ENCODE data around the gene ACAA2. TPM values are rescaled to one million over a fixed set of nuclear protein-coding genes. Genes with fewer than 3 reads are reported as not detected.

ACAA2 gene
- total and polyA plus RNA-seq, 2 of the 8 experiments (the other 6 are each of a cell fraction or from before 2014, with no cell fraction given) = 63.4 to 151 TPM

GRCh38 chr18:49784427-49785185, 28.7 kb downstream of the ACAA2 start:
- H2AFZ ChIP-seq (ENCODE audit: low read length) = no peak overlapping the region
- H4K91ac ChIP-seq (replicated peaks; ENCODE audit: insufficient read length, low read length) = no peak overlapping the region
- H3K56ac ChIP-seq (replicated peaks; ENCODE audit: insufficient read length, low read depth, low read length) = no peak overlapping the region
- no peak overlapping the region for H3K4me3 ChIP-seq (ENCODE audit: extremely low read depth in 1 of 4, insufficient read depth in 2 of 4, low read depth in 3 of 4, low read length in 4 of 4)
- POLR2A ChIA-PET (ENCODE audit: partially characterized antibody) = no interaction called here
- H4K20me1 ChIP-seq (replicated peaks in 1 of 2; ENCODE audit: control insufficient read depth in 1 of 2, insufficient read depth in 2 of 2, low read length in 2 of 2) = peaks cover 0 to 2% of the 10 kb centered on the region in 2 experiments
- H3K4ac ChIP-seq (replicated peaks; ENCODE audit: insufficient read length, low read depth, low read length) = no peak overlapping the region
- no peaks in the 10 kb centered on the region for H3K27me3 ChIP-seq (replicated peaks in 1 of 4; ENCODE audit: control insufficient read depth in 3 of 4, extremely low read depth in 1 of 4, insufficient read depth in 3 of 4, low read length in 3 of 4)
- no peak overlapping the region for H3K9ac ChIP-seq (replicated peaks in 1 of 4; ENCODE audit: extremely low read depth in 1 of 4, low read depth in 3 of 4, low read length in 3 of 4)
- FAIRE-seq (no peak), DNase-seq (ENCODE audit: low read depth in 1 of 2, low spot score in 2 of 2) (no peak)
- no peak overlapping the region for H3K23ac ChIP-seq (ENCODE audit: insufficient read length)
- no peak overlapping the region for H3K27ac ChIP-seq (ENCODE audit: low read depth, low read length)
- H2AK5ac ChIP-seq (ENCODE audit: low read depth, low read length) = no peak overlapping the region
- H3K14ac ChIP-seq (ENCODE audit: insufficient read length) = no peak overlapping the region
- H3K18ac ChIP-seq (ENCODE audit: extremely low read depth, low read length) = no peak overlapping the region
- CTCF ChIA-PET (ENCODE audit: partially characterized antibody) = interaction anchor here (0.6 to 4.4 kb wide), 15 partner anchors 16 to 309 kb away, joined by 3 to 24 read pairs (median 4); no protein-coding TSS in a partner anchor
- H4K8ac ChIP-seq (ENCODE audit: extremely low read depth, insufficient read depth, low read length) = no peak overlapping the region
- H2BK20ac ChIP-seq (ENCODE audit: low read length) = no peak overlapping the region
- no peaks in the 10 kb centered on the region for H3K23me2 ChIP-seq (ENCODE audit: low read depth, low read length)
- no peak overlapping the region for H2BK15ac ChIP-seq (ENCODE audit: low read length)
- 90% methylated on average over 1 of the region's 1 CpG; no CpG with 5 or more reads in 1 of the 2 experiments for WGBS, 2 experiments (ENCODE audit: extremely low coverage in 1 of 2, insufficient coverage in 1 of 2, insufficient read length in 1 of 2, insufficient replicate concordance in 2 of 2, low coverage in 1 of 2, low lambda C conversion rate in 2 of 2, missing lambda C conversion rate in 1 of 2)
- no peak overlapping the region for H2BK12ac ChIP-seq (ENCODE audit: low read depth, low read length)
- H2BK5ac ChIP-seq (ENCODE audit: low read depth, low read length) = no peak overlapping the region
- no peaks in the 10 kb centered on the region for H3K79me2 ChIP-seq (ENCODE audit: control insufficient read depth in 1 of 2, insufficient read depth in 2 of 2, low read length in 2 of 2)
- no peaks in the 10 kb centered on the region for H3K9me3 ChIP-seq (ENCODE audit: insufficient read depth in 2 of 2, low read depth in 1 of 2, low read length in 1 of 2)
- H3K4me2 ChIP-seq (ENCODE audit: insufficient read depth in 1 of 2, low read depth in 2 of 2, low read length in 2 of 2) = no peak overlapping the region
- H3K36me3 ChIP-seq (ENCODE audit: control insufficient read depth in 2 of 4, insufficient read depth in 4 of 4, low read length in 3 of 4) = peaks cover 0 to 76% (median 40%) of the 10 kb centered on the region in 4 experiments; a peak in 7 of 8 replicates
- no peak overlapping the region for H2BK120ac ChIP-seq (replicated peaks; ENCODE audit: low read depth, low read length)
- no peaks in the 10 kb centered on the region for H3K4me1 ChIP-seq (replicated peaks in 1 of 4; ENCODE audit: control insufficient read depth in 3 of 4, insufficient read depth in 4 of 4, low read length in 3 of 4)
- no peaks in the 10 kb centered on the region for H3K79me1 ChIP-seq (ENCODE audit: low read depth, low read length)
- no peak overlapping the region for H4K5ac ChIP-seq (ENCODE audit: insufficient read length, low read depth, low read length)
- TF ChIP-seq HDAC2 (IDR thresholded peaks at IDR 0.05; ENCODE audit: borderline replicate concordance in 1 of 2, low read depth in 2 of 2, low read length in 2 of 2) = no peak
- no peak for TF ChIP-seq EZH2 (IDR thresholded peaks at IDR 0.05; ENCODE audit: low read depth, low read length, severe bottlenecking)
- no peak for TF ChIP-seq SRF (IDR thresholded peaks at IDR 0.05; ENCODE audit: low read depth, low read length)
- no peak for TF ChIP-seq NRF1 (IDR thresholded peaks at IDR 0.05; ENCODE audit: low read depth, low read length)
- TF ChIP-seq ZNF274 (IDR thresholded peaks at IDR 0.05; ENCODE audit: borderline replicate concordance, extremely low read depth, low read length) = no peak
- no peak for TF ChIP-seq CHD1 (IDR thresholded peaks at IDR 0.05; ENCODE audit: low read depth, low read length)
- no peak for TF ChIP-seq NANOG (IDR thresholded peaks at IDR 0.05; ENCODE audit: insufficient read depth, low read depth, low read length, poor library complexity, severe bottlenecking)
- no peak for TF ChIP-seq CEBPB (IDR thresholded peaks at IDR 0.05; ENCODE audit: low read depth, low read length)
- TF ChIP-seq PHF8 (conservative IDR thresholded peaks at IDR 0.05; ENCODE audit: low read depth, low read length) = no peak
- TF ChIP-seq GABPA (IDR thresholded peaks at IDR 0.05; ENCODE audit: borderline replicate concordance, insufficient read depth, low read length) = no peak
- no peak for TF ChIP-seq EP300 (IDR thresholded peaks at IDR 0.05; ENCODE audit: borderline replicate concordance in 1 of 2, low read depth in 2 of 2, low read length in 2 of 2)
- no peak for TF ChIP-seq BRCA1 (IDR thresholded peaks at IDR 0.05; ENCODE audit: low read depth, low read length)
